GM15510 (cell line): ENCODE data around the gene HBG1.
"Not testable (repeated sequence)": the region's sequence is repeated elsewhere in the genome, so short reads cannot be mapped to it uniquely, and the experiment has no call there.

ENCODE experiments used
- POLR2A ChIP-seq: IDR thresholded peaks from 3 replicates; pipeline ENCODE4 v1.6.1; 2011; ENCODE audit warnings: borderline replicate concordance; ENCODE audit not compliant: insufficient read length; ENCODE audit errors: extremely low read depth

The HBG1 gene

GRCh38 chr11:5249807-5250396, at the start of gene HBG1:
Gene HBG1 (minus strand): TSS chr11:5249857. CDS start chr11:5249804, 53 bp downstream.
- TF ChIP-seq POLR2A: not testable (repeated sequence)

DNA sequence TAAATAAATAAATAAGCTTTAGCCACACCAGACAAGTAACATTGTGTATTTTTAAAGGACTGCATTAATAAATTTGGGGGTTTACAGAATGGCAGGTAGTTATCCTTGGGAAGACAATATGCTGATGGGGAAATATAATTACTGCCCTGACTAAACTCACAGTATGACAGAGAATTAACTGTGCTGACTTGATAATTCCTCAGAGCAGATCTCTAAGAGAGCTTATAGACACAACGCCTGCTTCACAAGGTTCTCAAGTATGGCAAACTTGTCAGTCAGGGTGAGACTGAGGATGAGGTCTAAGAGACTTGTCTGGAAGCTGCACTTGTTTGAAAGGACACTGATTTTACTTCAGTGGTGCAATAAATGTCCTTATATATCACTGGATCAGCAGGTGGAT, 48.8 kb upstream of the HBG1 start:
- TF ChIP-seq POLR2A: no peak

- TF ChIP-seq POLR2A: no peak
These were observed 48.2 kb upstream of the HBG1 start for GRCh38 chr11:5297721-5298323.

- TF ChIP-seq POLR2A: no peak
These were observed 43.4 kb upstream of the HBG1 start for GRCh38 chr11:5293028-5293427.

DNA sequence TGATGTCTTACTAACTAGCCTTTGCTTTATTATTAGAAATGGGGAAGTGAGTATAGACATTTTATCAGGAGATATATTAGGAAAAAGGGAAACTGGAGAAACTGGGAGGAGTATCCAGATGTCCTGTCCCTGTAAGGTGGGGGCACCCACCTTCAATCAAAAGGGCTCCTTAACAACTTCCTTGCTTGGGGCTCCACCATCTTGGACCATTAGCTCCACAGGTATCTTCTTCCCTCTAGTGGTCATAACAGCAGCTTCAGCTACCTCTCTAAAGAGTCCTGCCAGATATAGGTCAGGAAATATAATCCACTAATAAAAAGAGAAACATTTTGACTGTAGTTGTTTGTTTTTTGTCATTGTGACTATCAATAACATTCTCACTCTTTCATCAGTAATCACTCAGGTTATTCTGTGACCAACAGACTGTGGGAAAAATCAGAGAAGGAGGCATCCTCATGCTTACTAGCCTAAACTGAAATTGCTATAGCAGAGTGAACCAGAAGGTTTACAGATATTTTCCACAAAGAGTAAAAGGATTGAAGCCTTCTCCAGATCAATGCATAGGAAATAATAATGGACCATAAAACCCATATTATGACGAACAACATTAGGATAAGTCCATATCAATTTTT, 41.7 kb upstream of the HBG1 start:
- no peak for TF ChIP-seq POLR2A

GRCh38 chr11:5290106-5290505, 40.4 kb upstream of the HBG1 start:
- TF ChIP-seq POLR2A: no peak

DNA sequence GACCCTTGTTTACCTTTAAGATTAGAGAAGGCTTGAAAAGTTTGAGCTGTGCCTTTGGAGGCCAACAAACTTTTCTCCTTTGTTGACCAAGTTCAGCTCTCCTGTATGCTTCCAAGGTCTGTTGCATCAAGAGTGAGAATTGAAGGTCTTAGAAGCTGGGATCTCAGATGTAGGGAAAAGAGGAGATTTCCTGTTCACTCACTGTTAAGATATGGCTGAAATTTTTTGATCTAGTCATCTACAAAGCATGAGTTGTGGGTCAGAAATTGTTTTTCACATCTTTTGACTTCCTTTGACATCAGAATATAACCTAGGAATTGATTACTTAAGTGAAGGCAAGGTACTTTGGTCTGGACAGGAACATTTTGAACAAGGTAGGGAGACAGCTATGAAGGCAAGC, 40.0 kb upstream of the HBG1 start:
- no peak for TF ChIP-seq POLR2A

DNA sequence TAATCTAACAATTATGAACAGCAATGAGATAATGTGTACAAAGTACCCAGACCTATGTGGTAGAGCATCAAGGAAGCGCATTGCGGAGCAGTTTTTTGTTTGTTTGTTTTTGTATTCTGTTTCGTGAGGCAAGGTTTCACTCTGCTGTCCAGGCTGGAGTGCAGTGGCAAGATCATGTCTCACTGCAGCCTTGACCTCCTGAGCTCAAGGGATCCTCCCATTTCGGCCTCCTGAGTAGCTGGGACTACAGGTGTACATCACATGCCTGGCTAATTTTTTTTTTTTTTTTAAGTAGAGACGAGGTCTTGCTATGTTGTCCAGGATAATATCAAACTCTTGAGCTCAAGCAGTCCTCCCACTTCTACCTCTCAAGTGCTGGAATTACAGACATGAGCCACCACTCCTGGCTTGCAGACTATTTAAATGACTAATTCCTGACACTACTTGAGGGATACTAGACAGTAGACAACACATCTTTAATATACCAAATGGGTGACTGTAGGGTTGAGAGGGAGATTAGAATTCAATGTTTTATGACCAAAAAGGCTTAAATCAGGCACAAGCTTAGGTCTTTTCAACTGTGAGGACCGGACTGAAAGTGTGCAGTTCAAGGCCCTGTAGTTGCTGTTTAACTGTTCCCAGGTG, 39.4 kb upstream of the HBG1 start:
- no peak for TF ChIP-seq POLR2A

- TF ChIP-seq POLR2A: no peak
These were observed 38.6 kb upstream of the HBG1 start for GRCh38 chr11:5288108-5288905.

- TF ChIP-seq POLR2A: no peak
These were observed 37.2 kb upstream of the HBG1 start for GRCh38 chr11:5286901-5287300.

GRCh38 chr11:5286351-5286750, 36.7 kb upstream of the HBG1 start:
- TF ChIP-seq POLR2A: no peak

GRCh38 chr11:5285703-5286340, 36.2 kb upstream of the HBG1 start:
- TF ChIP-seq POLR2A: no peak

GRCh38 chr11:5284637-5285036, 35.0 kb upstream of the HBG1 start:
- no peak for TF ChIP-seq POLR2A

GRCh38 chr11:5283882-5284281, 34.2 kb upstream of the HBG1 start:
- TF ChIP-seq POLR2A: no peak
